ENCODE measurements around the gene SIX3. TPM values are rescaled to one million over a fixed set of nuclear protein-coding genes. Genes with fewer than 3 reads are reported as not detected.

Gene SIX3
- total and polyA plus RNA-seq, 4 experiments from 2014 or later: not detected

- CTCF ChIA-PET (ENCODE audit: partially characterized antibody): no interaction called here
- POLR2A ChIA-PET (ENCODE audit: partially characterized antibody): no interaction called here
- no peak overlapping the region for H3K27ac Mint-ChIP-seq
- H3K9me3 Mint-ChIP-seq: no peaks in the 10 kb centered on the region
- no peak overlapping the region for H3K4me3 Mint-ChIP-seq
- Histone ChIP-seq H3K27ac (ENCODE audit: low read depth, low read length) (no peak overlapping the region), H3K4me1 (ENCODE audit: insufficient read depth, low read length) (peaks cover 13% of the 10 kb centered on the region), H3K9me3 (ENCODE audit: control insufficient read depth in 1 of 2, low read length in 2 of 2) (no peaks in the 10 kb centered on the region), H3K36me3 (ENCODE audit: insufficient read depth, low read length) (no peaks in the 10 kb centered on the region), H3K27me3 (ENCODE audit: insufficient read depth, low read length) (peaks cover 43% of the 10 kb centered on the region), H3K4me3 (ENCODE audit: low read length in 2 of 2) (no peak overlapping the region)
- no peak for DNase-seq
- intact Hi-C loops (cut with micrococcal nuclease): no loop called here
- H3K36me3 Mint-ChIP-seq: no peaks in the 10 kb centered on the region
- H3K27me3 Mint-ChIP-seq: peaks cover 53 to 54% of the 10 kb centered on the region in 2 donors
- H3K4me1 Mint-ChIP-seq: peaks cover 11 to 47% (median 21%) of the 10 kb centered on the region in 4 donors
Measured at GRCh38 chr2:44935729-44936098, 5.8 kb upstream of the SIX3 start.

DNA sequence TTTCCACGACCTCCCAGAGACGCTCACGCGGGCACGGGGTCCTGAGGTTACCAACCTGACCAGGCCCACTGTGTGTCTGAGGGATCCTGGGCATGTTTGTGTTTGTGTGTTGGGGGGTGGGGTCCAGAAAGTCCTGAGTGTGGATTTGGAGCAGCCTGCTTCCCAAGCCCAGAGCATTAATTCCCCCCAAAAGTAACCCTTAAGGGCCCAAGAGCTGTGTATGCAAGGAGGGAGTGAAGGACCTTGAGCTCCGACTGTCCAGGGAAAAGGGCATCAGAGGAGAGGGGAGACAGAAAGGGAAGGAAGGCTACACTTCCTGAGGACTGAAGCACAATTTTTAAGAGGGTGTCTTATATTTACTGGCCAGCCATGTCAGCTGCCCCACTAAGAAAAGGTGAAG lies 5.2 kb upstream of the SIX3 start:
- DNase-seq: no peak
- no peaks in the 10 kb centered on the region for H3K36me3 Mint-ChIP-seq
- H3K36me3 ChIP-seq (ENCODE audit: insufficient read depth, low read length): no peaks in the 10 kb centered on the region
- peaks cover 40% of the 10 kb centered on the region for H3K27me3 ChIP-seq (ENCODE audit: insufficient read depth, low read length)
- H3K4me3 ChIP-seq (ENCODE audit: low read length in 2 of 2): no peak overlapping the region
- POLR2A ChIA-PET (ENCODE audit: partially characterized antibody): no interaction called here
- peaks cover 49% of the 10 kb centered on the region in 2 donors for H3K27me3 Mint-ChIP-seq
- H3K9me3 ChIP-seq (ENCODE audit: control insufficient read depth in 1 of 2, low read length in 2 of 2): no peaks in the 10 kb centered on the region
- peaks cover 9 to 48% (median 22%) of the 10 kb centered on the region in 4 donors for H3K4me1 Mint-ChIP-seq
- intact Hi-C loops (cut with micrococcal nuclease): no loop called here
- CTCF ChIA-PET (ENCODE audit: partially characterized antibody): no interaction called here
- no peak overlapping the region for H3K27ac ChIP-seq (ENCODE audit: low read depth, low read length)
- peak overlapping the region in 5 of 8 donors; percentile 3 to 61 (median 21) for H3K4me3 Mint-ChIP-seq
- H3K27ac Mint-ChIP-seq: no peak overlapping the region
- no peaks in the 10 kb centered on the region for H3K9me3 Mint-ChIP-seq
- peaks cover 17% of the 10 kb centered on the region for H3K4me1 ChIP-seq (ENCODE audit: insufficient read depth, low read length)

DNA sequence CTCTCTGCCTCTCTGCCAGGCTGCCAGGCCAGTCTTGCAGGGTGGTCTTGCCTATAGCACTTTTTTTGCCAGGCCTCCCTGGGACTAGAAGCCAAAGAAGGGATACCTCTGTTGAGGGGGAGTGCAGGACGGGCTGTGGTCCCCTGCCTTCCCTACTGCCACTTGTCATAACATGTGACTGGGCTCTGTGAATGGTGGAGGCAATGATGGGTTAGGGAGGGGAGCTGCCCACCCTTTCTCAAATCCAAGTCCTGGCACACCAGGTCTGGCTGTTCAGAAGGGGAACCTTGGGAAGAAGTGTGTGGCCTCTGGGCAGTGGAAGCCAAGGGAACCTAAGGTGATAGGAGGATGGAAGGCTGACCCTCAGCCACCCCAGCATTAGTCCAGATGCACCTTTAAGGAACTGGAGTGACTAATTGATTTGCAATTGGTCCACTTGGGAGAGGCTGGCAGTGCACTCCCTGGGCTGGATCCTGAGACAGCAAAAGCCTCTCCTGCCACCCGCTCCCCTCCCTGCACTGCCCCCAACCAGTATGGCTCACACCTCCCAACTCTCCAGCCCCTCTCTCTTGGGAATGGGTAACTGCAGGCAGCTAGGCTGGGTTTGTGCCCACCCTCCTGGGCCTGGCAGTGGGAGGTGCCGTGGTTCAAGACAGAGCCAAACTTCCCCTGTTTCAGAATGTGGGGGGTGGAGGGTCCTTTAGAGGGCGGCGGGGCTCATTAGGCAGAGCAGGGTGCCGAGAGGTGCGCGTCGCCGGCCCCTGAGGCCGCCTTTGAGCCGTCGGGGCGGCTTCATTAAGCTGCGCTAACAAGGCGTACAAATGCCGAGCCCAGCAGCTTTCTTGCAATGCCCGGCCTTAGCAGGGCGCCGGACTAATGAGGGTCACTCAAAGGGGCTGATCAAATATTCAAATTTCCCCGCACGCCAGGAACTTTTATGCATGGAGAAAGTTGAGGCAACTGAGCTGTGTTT lies 4.5 kb upstream of the SIX3 start:
- Mint-ChIP-seq H3K27me3 (peaks cover 50 to 51% of the 10 kb centered on the region in 2 donors), H3K36me3 (no peaks in the 10 kb centered on the region), H3K27ac (no peak overlapping the region), H3K9me3 (no peaks in the 10 kb centered on the region), H3K4me3 (peak overlapping the region in 5 of 8 donors; percentile 39 to 77 (median 57)), H3K4me1 (peaks cover 14 to 54% (median 27%) of the 10 kb centered on the region in 4 donors)
- CTCF ChIA-PET (ENCODE audit: partially characterized antibody): interaction anchor here (1.1 kb wide), 1 partner anchor 17 kb away, joined by 3 read pairs; no protein-coding TSS in a partner anchor
- H3K9me3 ChIP-seq (ENCODE audit: control insufficient read depth in 1 of 2, low read length in 2 of 2): no peaks in the 10 kb centered on the region
- no peak overlapping the region for H3K4me3 ChIP-seq (ENCODE audit: low read length in 2 of 2)
- intact Hi-C loops (cut with micrococcal nuclease): no loop called here
- peaks cover 20% of the 10 kb centered on the region for H3K4me1 ChIP-seq (ENCODE audit: insufficient read depth, low read length)
- no peak for DNase-seq
- H3K27ac ChIP-seq (ENCODE audit: low read depth, low read length): no peak overlapping the region
- POLR2A ChIA-PET (ENCODE audit: partially characterized antibody): no interaction called here
- no peaks in the 10 kb centered on the region for H3K36me3 ChIP-seq (ENCODE audit: insufficient read depth, low read length)
- H3K27me3 ChIP-seq (ENCODE audit: insufficient read depth, low read length): peaks cover 41% of the 10 kb centered on the region

GRCh38 chr2:44937688-44938240 lies 3.7 kb upstream of the SIX3 start:
- Histone ChIP-seq H3K27me3 (ENCODE audit: insufficient read depth, low read length) (peaks cover 39% of the 10 kb centered on the region), H3K9me3 (ENCODE audit: control insufficient read depth in 1 of 2, low read length in 2 of 2) (no peaks in the 10 kb centered on the region), H3K4me1 (ENCODE audit: insufficient read depth, low read length) (peaks cover 20% of the 10 kb centered on the region), H3K4me3 (ENCODE audit: low read length in 2 of 2) (no peak overlapping the region), H3K27ac (ENCODE audit: low read depth, low read length) (no peak overlapping the region), H3K36me3 (ENCODE audit: insufficient read depth, low read length) (no peaks in the 10 kb centered on the region)
- no peaks in the 10 kb centered on the region for H3K36me3 Mint-ChIP-seq
- no peak for DNase-seq
- H3K9me3 Mint-ChIP-seq: no peaks in the 10 kb centered on the region
- H3K27ac Mint-ChIP-seq: no peak overlapping the region
- intact Hi-C loops (cut with micrococcal nuclease): no loop called here
- ChIA-PET CTCF (ENCODE audit: partially characterized antibody) (interaction anchor here (1.1 kb wide), 1 partner anchor 16 kb away, joined by 3 read pairs; no protein-coding TSS in a partner anchor), POLR2A (ENCODE audit: partially characterized antibody) (no interaction called here)
- peaks cover 16 to 52% (median 27%) of the 10 kb centered on the region in 4 donors for H3K4me1 Mint-ChIP-seq
- H3K27me3 Mint-ChIP-seq: peaks cover 46 to 49% of the 10 kb centered on the region in 2 donors
- H3K4me3 Mint-ChIP-seq: peak overlapping the region in 4 of 8 donors; percentile 13 to 44 (median 29)

DNA sequence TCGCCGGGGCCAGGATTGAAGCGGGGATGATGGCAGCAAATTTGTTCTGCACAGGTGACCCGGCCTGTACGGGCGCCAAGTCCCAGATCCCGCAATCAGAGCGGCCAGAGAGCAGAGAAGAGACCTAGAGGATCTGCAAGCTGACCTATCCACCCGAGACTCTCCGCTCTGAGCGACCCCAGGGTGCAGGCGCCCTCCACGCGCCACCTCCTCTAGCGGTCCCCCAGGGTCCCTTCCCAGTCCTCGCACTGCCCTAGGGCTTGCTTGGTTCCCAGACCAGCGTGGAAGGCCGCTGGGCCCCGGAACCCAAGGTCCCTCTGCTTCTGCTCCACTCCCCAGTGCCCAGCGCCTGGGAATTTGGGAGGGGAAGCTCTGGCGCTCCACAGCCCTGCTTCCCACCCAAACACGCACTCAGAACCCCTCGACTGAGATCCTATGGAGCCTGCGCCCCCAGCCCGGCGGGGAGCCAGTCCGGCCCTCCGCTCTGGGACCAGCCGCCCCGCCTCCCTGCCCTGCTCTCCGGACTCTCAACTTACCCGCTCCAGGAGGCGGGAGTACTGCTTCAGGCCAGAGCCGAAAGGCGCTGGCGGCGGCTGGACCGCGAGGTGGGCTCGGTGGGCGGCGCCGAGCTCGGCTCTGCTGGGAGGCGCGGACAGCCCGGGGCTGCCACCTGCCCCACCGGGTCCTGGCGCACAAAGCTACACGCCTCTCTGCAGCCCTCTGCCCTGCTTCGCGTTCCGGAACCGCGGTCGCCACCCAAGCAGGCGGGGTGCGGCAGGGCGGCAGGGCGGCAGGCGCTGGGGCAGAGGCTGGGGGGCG lies 3.0 kb upstream of the SIX3 start:
- H3K36me3 ChIP-seq (ENCODE audit: insufficient read depth, low read length): no peaks in the 10 kb centered on the region
- Mint-ChIP-seq H3K4me3 (peak overlapping the region in 4 of 8 donors; percentile 16 to 44 (median 29)), H3K9me3 (no peaks in the 10 kb centered on the region), H3K36me3 (no peaks in the 10 kb centered on the region), H3K27ac (no peak overlapping the region), H3K4me1 (peaks cover 19 to 55% (median 31%) of the 10 kb centered on the region in 4 donors), H3K27me3 (peaks cover 48 to 51% of the 10 kb centered on the region in 2 donors)
- no peak overlapping the region for H3K4me3 ChIP-seq (ENCODE audit: low read length in 2 of 2)
- no peak overlapping the region for H3K27ac ChIP-seq (ENCODE audit: low read depth, low read length)
- ChIA-PET POLR2A (ENCODE audit: partially characterized antibody) (no interaction called here), CTCF (ENCODE audit: partially characterized antibody) (interaction anchor here (1.1 kb wide), 1 partner anchor 16 kb away, joined by 3 read pairs; no protein-coding TSS in a partner anchor)
- no peak for DNase-seq
- intact Hi-C loops (cut with micrococcal nuclease): no loop called here
- H3K9me3 ChIP-seq (ENCODE audit: control insufficient read depth in 1 of 2, low read length in 2 of 2): no peaks in the 10 kb centered on the region
- H3K27me3 ChIP-seq (ENCODE audit: insufficient read depth, low read length): peaks cover 32% of the 10 kb centered on the region
- H3K4me1 ChIP-seq (ENCODE audit: insufficient read depth, low read length): peaks cover 25% of the 10 kb centered on the region

DNA sequence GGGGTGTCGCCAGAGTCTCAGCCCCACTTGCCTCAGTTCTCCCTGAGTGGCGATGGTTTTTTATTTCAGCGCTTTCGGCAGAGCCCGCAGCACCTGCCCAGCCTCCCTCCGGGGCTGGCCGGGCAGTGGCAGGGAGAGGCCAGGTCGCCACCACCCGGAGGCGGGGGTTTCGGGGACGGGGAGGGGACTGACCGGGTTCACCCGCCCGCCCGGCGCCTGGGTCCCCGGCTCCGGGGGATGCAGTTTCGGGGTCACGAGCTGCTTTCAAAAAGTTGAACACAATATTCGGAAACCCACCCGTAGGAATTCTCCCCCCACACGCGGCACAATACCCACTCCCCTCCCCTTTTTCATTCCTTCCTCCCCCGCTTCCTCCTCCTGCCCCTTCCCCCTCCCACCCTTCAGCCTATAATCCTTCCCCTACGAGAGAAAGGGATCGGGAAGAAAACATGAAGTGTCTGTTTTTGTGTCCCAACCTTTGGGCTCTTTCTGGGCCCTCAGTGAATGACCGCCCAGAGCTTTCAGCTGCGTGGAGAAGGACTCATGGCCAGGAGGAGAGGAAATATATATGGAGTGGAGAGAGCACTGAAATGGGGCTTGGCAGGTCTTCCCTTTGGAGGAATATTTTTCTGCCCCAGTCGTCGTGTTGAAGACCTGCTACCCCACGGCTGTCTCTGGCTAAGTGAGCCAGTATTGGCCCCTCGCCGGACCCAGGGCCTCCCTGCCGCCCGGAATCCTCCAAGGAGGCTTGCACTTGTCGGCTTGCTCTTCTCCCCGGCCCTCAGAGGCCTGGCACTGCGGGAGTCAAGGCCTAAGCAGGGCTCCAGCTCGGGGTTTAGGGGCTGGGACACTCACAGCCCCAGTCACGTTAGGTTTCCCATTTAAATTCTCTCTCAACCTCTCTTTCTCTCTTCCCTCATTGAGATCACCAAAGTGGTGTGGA lies 2.1 kb upstream of the SIX3 start:
- Mint-ChIP-seq H3K27ac (no peak overlapping the region), H3K36me3 (no peaks in the 10 kb centered on the region), H3K4me1 (peaks cover 20 to 52% (median 36%) of the 10 kb centered on the region in 4 donors), H3K9me3 (no peaks in the 10 kb centered on the region), H3K27me3 (peaks cover 47 to 48% of the 10 kb centered on the region in 2 donors), H3K4me3 (peak overlapping the region in 4 of 8 donors; percentile 43 to 53 (median 49))
- Histone ChIP-seq H3K9me3 (ENCODE audit: control insufficient read depth in 1 of 2, low read length in 2 of 2) (no peaks in the 10 kb centered on the region), H3K36me3 (ENCODE audit: insufficient read depth, low read length) (no peaks in the 10 kb centered on the region), H3K4me3 (ENCODE audit: low read length in 2 of 2) (no peak overlapping the region), H3K27ac (ENCODE audit: low read depth, low read length) (no peak overlapping the region), H3K27me3 (ENCODE audit: insufficient read depth, low read length) (peaks cover 31% of the 10 kb centered on the region), H3K4me1 (ENCODE audit: insufficient read depth, low read length) (peaks cover 30% of the 10 kb centered on the region)
- CTCF ChIA-PET (ENCODE audit: partially characterized antibody): interaction anchor here (0.8 kb wide), 1 partner anchor 15 kb away, joined by 3 read pairs; no protein-coding TSS in a partner anchor
- POLR2A ChIA-PET (ENCODE audit: partially characterized antibody): no interaction called here
- DNase-seq: no peak
- intact Hi-C loops (cut with micrococcal nuclease): no loop called here

Measured in CD4-positive, alpha-beta memory T cell (primary cell).